GM19467 (cell line): ENCODE measurements around the gene LRPPRC.

ENCODE experiments used
- ATAC-seq: cut with Tn5 transposase; IDR thresholded peaks from one replicate; pipeline ENCODE4 v1.9.1; 2021; ENCODE audit warnings: mild to moderate bottlenecking, moderate library complexity; ENCODE audit not compliant: unreplicated experiment

LRPPRC gene

DNA sequence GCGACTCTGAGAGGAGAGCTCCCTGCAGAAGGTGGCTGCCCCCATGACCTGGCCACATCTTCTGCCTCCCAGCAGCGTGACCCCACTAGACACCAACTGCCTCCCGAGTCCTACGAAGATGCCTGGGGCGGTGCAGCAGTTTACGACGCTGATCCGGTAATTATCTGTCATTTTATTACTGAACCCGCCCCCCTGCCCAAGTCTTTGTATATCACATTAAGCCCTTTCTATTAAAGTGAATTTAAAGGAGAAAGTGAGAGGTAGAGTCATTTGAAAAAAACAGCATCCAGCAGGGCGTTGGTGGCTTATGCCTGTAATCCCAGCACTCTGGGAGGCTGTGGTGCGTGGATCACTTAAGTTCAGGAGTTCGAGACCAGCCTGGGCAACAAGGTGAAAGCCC, 123.6 kb downstream of the LRPPRC start:
- no peak for ATAC-seq

DNA sequence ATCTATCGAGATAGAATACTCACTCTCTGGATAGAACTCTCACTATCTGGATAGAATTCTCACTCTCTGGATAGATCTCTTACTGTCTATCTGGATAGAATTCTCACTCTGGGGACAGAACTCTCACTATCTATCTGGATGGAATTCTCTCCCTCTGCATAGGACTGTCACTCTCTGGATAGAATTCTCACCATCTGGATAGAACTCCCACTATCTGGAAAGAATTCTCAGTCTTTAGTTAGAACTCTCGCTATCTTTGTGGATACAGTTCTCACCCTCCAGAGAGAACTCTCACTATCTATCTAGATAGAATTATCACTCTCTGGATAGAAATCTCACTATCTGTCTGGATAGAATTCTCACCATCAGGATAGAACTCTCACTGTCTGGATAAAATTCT, 140.5 kb downstream of the LRPPRC start:
- no peak for ATAC-seq

DNA sequence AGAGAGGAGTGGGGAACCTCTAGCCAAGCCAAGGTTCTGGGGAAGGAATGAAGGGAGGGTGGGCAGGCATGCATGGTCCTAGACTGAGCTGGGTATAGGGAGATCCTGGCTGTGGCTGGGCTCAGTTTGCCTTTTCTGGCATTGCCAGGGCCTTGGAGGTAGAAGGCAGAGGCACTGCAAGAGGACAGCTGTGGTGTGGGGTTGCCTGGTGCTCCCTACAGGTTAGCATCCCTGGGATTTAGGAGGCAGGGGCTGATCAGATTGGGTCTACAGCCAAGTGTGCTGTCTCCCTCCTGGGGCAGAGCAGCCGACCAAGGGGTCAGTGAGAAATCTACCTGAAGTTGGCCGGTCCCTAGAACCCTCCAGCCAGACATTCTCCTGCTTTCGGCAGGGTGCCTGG, 141.1 kb downstream of the LRPPRC start:
- no peak for ATAC-seq

DNA sequence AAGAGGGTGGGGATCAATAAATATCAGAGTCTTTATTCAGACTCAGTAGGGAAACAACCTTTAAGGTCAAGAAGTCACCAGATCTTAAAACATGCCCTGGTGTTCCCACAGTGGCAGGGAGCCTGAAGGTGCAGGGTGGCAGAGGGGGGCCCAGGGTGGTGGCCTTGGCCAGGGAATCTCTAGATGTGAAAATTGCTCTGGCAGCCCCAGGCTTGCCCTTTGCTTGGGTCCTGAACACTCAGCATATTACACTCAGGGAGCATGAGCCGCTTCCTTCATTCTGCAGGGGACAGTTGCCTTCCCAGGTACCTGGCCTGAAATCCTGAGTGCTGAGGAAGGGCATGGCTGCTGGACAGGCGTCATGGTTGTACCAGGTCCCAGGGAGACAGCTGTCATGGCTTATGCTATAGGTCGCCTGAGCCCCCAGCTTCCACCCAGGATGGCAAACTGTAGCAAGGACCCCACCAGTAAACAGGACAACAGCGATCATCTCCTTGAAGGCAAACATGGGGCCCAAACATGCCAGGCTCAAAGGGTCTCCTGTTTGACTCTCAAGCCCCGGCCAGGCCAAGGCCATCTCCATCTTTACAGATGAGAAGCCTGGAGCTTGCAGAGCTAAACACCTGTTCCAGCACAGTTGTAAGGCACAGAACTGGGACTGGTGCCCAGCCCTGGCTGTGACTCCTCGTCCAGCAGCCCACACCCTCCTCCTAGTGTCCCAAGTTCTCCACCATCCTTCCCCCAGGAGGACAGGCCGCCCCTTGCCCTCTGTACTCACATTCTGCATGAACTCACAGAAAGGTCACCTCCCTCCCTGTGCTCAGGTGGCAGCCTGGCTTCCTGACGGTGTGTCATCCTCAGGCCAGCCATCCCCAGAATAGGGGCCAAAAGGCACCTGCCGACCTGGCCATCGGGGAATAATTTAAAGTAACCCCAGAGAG, 142.4 kb downstream of the LRPPRC start:
- ATAC-seq, result no peak

DNA sequence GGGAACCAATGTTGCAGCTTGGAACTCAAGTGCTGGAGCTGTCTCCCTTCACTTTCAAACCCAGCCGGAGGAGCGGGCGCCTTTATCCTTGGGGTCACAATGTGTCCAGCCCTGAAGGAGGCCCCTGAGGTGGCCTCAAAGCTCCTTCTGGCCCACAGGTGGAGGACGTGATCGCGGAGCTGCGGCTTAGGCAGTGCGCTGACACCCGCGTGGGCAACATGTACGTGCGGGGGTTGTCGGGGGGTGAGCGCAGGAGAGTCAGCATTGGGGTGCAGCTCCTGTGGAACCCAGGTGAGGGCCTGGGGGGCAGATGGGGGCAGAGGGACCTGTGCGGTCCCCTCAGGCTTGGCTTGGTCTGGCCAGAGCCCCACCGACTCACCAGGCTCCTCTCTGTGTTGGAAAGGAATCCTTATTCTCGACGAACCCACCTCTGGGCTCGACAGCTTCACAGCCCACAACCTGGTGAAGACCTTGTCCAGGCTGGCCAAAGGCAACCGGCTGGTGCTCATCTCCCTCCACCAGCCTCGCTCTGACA, 143.5 kb downstream of the LRPPRC start:
- no peak for ATAC-seq

DNA sequence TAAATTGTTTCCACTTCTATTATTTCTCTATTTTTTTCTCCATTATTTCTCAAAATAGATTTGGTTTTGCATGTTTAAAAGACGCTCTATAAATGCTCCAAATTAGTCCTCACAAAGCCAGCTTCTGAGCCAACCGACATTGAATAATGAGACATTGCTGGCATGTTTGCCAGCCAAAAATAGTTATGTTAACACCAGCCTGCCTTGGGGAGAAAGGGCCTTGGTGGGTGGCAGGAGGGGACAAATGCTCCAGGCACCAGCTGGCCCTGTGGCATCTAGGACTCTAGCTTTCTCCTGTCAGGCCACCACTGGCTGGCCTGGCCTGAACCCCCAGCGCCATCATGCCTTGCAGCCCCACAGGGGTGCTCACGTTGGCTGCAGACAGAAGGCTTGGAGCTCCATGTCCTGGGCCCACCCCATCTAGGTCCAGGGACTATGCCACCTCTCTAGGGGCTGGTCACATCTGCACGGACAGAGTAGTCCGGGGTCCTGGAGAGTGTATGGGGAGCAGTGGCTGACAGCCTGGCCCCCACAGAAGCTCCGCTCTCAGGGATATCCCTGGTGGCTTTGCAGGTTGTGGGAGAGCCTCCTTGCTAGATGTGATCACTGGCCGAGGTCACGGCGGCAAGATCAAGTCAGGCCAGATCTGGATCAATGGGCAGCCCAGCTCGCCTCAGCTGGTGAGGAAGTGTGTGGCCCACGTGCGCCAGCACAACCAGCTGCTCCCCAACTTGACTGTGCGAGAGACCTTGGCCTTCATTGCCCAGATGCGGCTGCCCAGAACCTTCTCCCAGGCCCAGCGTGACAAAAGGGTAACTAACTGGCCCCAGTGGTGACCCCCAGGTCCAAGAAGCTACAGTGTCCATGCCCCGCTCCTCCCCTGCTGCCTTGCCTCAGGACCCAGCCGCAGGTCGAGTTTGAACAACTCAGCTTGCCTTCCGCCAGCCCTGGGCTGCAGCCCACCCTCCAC, 144.5 kb downstream of the LRPPRC start:
- ATAC-seq, result no peak

DNA sequence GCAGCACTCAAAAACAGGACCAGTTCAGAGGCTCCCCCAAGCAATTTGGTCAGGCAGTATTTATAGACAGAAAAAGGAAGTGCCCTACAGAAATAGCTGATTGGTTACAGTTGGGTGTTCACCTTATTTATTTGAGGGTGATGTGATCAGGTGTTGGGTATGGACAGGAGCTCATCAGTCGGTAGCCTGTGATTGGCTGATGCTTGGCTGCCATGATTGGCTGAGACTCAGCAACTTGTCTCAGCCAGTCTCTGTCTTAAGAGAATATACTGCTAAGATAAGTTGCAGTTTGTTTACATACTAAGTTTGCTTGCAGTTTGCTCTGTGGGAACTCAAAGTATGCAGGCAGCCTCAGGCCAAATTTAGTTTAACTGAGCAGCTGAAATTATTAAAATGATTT, 147.6 kb downstream of the LRPPRC start:
- no peak for ATAC-seq

DNA sequence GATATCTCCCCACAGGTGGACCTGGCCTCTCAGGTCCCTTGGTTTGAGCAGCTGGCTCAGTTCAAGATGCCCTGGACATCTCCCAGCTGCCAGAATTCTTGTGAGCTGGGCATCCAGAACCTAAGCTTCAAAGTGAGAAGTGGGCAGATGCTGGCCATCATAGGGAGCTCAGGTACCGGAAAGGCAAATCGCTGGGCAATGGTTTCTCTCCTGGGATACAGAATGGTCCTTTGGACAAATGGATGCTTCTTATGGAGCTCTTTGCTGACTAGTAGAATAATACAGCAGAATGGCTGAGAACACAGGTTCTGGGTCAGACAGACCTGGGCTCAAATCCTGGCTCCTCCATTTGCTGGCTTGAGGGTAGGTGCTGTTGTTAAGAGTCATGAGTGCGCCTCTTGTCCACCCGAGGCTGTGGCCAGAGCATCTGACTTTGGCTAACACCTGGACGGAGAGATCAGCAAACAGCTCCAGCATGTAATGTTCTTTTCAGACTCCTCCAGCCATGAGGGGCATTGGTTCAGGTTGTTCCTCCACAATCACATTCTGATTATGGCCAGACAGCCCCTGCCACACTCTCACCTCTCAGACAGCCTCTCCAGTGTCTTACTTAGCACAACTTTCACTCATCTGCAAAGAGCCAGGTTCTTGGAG, 149.5 kb downstream of the LRPPRC start:
- ATAC-seq, result no peak

DNA sequence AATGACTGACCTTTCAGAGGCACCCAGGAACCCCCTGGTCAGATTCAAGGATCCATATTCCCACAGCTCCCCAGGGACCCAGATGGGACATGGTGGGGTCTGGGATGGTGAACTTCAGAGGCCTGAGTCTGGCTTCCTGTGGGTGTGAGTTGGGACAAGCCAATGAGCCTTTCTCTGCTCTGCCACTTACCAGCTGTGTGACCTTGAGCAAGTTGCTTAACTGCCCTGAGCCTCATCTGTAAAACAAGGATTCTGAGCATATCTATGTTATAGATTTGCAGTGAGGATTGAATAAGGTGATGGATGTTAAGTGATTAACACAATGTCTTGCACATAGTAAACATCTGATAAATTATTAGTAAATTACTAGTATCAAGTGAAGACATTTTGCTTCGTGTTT, 150.6 kb downstream of the LRPPRC start:
- ATAC-seq, result no peak

DNA sequence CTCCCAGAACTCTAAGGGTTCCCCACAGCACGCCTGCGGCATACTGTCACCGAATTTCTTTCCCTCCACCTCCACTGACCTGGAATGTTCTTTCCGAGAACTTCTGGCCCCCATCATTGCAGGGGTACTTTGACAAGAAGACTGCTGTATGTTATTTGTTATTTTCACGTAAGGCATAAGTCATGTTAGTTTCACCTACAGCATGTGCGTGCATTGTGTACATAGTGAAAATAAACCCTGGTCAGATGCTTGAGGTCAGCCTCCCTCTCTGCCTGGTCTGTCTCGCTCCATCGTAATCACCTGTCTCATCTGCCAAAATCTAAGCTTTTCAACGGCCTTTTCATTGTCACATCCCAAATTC, 152.9 kb downstream of the LRPPRC start:
- no peak for ATAC-seq

DNA sequence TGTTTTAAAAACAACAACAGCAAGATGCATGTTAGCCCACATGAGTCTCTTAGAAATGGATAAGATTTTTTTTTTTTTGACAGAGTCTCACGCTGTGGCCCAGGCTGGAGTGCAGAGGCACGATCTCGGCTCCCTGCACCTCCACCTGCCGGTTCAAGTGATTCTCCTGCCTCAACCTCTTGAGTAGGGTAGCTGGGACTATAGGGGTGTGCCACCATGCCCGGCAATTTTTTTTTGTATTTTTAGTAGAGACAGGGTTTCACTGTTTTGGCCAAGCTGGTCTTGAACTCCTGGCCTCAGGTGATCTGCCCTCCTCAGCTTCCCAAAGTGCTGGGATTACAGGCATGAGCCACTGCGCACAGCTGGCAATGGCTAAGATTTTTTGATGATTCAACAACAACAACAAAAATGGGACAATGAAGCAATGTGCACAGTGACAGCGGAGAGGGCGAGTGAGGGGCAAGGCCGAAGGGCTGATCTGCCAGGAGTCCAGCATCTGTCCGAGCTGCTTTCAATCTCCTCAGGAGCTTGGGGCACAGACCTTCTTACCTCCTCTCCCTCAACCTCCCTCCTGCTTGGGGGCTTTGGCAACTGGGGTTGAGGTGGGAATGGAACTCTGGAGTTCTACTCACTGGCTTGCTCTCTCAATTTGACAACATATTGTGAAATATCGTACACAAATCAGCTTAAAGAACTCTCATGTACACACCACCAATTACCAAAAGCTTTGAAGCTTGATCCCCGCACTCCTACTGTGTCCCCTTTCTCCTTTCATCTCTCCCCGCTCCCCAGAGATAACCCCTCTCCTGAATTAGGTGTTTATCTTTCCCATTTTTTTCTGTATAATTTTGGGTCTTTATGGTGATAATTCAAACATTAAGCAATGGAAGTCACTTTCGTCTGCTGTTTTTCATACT, 153.6 kb downstream of the LRPPRC start:
- ATAC-seq, result no peak

DNA sequence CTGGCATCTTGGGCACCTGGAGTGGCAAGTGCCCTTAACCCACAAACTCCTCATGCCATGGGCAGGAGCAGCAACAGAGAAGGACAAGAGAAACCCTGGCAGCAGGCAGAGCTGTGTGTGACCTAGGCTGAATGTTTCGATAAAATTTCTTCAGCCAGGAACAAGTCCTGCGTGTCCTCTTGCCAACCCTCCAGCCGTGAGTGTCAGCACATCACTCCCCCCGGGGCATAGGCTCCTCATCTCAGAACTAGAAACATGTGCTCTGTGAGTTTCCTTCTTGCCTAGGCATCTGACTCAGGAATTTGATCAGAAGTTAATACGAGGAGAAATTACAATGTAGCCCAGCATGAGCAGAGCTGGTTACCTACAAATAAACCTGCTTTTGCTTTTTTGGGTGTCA, 154.8 kb downstream of the LRPPRC start:
- no peak for ATAC-seq

DNA sequence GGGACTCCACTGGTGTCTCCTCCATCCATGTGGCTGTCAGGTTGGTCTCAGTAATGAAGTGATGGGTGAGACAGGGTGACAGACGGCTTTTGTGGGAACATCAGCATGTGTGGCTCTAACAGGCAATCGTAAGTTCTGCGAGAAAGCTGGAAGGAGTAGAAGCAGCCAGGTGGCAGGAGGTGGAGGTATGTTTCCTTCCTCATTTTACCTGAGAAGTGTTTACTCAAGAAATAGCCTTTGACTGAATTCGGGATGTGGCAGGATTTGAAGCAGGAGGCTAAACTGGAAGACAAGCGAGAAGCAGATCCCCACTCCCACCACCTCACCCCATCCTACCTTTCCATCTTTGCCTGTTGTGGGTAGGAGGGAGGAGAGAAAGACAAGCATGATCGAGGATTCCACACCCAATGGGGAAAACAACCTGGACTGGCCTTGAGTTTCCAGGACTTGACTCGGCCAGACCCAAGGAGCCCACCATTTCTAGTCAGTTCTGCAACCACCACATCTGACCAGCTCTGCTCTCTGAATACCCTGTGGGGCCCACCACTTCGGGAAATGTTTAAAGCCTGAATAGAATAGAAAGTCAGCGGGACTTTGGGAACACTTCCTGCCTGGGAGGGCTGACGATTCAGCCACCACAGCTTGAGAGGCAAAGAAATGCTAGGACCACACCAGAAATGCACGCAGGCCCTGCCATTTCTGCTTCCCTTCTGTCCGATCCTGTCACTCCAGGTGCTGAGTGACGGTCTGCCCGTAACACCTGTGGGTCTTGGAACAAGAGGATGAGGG, 155.8 kb downstream of the LRPPRC start:
- ATAC-seq, result no peak

DNA sequence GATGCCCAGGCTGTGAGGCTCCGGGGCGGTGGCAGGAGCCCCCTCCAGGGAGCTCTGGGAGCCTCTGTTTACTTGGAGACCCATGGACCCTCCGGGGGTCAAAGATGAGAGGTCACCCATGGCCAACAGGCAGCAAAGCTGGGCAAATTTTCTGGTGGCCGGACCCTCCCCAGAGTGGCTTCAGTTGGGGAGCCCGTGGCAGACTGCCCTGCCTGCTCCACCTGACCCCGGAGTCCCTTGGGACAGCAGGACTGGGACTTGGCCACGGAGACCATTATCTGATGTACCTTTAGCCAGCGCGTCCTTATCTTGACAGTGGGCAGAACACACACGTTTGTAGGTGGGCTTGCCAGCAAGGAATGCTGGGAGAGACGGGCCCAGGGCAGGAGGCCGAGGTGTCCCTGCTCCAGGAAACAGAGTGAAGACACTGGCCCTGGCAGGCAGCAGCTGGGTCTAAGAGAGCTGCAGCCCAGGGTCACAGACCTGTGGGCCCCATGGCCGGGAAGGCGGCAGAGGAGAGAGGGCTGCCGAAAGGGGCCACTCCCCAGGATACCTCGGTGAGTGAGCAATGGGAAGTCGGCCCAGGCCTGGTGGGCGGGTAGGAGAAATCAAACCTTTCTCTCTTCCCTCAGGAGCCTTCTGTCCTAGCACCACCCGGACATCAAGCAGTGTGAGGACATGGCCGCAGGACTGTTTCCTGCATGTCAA, 157.1 kb downstream of the LRPPRC start, which contains the start of the genes ABCG5 and ABCG8:
Gene ABCG5 (minus strand): TSS at position 280 of the 708 bp plus-strand sequence. CDS start 160 bp downstream, at position 120.
Gene ABCG8 (plus strand): TSS at position 412 of the 708 bp plus-strand sequence. CDS start 83 bp downstream, at position 495.
- ATAC-seq, result no peak

DNA sequence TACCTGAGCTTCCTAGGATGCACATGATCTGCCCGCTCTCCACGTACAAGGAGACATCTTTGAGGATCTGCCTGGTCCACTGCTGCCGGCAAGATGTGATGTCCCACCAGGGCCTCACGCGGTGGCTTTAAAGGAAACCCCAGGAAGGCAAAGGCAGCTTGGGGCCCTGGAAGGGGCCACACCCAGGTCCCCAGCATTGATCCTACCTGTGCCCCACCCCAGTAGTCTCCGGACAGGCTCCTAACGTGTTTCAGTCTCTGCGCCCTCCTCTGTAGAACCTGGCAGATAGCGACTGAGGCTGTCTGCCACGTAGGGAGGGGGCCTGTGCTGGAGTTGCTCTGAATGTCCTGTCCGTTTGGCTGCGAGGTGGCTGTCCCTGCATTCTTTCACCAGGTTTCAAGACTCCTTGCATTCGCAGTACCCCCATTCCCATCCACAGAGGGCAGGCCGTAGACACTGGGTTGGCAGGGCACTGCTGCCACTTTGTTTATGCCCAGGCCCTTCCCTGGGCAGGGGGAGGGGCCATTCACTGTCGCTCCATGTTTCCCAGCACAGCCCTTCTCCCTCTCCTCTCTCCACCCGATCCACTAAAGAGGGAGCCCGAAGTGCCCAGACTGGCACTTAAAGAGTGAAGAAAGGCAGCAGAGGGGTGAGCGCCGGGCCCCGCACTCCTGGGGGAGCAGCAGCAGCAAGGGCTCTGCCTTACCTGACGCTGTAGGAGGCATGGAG, 157.8 kb downstream of the LRPPRC start:
- ATAC-seq, result no peak

DNA sequence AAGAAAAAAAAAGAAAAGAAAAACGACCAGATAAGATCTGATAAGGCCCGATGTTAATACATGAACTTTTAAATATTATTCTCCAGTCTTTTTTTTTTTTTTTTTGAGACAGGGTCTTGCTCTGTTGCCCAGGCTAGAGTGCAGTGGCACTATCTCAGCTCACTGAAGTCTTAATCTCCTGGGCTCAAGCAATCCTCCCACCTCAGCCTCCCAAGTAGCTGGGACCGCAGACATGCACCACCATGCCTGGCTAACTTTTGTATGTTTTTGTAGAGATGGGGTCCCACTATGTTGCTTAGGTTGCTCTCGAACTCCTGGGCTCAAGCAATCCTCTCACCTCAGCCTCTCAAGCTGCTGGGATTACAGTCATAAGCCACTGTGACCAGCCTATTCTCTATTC, 158.8 kb downstream of the LRPPRC start:
- ATAC-seq, result no peak
